ENCODE data around the gene RARRES1. TPM values are rescaled to one million over a fixed set of nuclear protein-coding genes. Genes with fewer than 3 reads are reported as not detected.
A peak's percentile ranks its signal among the peaks of the same experiment; 100 is the strongest.

Gene RARRES1
- total and polyA plus RNA-seq, 2 experiments from 2014 or later = 36.9 to 73.1 TPM

DNA sequence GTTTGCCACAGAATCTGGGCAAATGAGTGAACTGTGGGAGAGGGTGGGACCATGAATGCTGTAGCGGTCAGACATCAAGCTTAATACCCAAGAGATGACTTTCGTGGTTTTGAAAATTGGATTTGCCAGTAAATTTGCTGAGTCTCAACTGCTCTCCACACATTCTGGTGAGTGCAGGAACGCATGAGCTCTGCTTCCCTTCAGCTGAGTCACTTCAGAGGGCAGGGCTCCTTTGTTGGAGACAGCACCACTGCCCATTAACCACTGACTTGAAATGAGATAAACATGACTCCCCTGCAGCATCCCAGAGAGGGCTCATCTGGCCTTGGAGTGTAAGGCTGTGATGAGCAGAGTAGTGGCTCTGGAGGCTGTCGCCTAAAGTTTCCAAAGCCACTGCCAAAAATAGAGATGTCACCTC lies 22.6 kb downstream of the RARRES1 start:
- H3K4me2 ChIP-seq = no peak overlapping the region
- 78% methylated on average over 4 of the region's 4 CpGs for WGBS (ENCODE audit: low lambda C conversion rate, missing lambda C conversion rate)

DNA sequence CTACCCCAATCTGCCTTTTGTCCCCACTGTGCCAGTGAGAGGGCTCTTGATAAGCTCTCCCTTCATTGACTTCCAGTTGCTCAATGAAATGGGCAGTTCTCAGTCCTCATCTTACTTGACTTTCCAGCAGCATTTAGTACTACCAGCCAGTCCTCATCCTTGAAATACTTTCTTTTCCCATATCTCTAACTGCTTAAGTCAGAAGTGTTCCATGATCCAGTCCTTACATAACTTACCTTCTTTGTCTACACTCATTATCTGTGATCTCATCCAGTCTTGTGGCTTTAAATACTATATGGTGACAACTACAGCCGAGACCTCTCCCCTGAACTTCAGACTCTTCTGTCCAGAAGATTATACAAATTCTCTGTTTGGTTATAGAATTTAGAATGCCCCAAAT lies 28.7 kb downstream of the RARRES1 start:
- TF ChIP-seq, protein P1, sequence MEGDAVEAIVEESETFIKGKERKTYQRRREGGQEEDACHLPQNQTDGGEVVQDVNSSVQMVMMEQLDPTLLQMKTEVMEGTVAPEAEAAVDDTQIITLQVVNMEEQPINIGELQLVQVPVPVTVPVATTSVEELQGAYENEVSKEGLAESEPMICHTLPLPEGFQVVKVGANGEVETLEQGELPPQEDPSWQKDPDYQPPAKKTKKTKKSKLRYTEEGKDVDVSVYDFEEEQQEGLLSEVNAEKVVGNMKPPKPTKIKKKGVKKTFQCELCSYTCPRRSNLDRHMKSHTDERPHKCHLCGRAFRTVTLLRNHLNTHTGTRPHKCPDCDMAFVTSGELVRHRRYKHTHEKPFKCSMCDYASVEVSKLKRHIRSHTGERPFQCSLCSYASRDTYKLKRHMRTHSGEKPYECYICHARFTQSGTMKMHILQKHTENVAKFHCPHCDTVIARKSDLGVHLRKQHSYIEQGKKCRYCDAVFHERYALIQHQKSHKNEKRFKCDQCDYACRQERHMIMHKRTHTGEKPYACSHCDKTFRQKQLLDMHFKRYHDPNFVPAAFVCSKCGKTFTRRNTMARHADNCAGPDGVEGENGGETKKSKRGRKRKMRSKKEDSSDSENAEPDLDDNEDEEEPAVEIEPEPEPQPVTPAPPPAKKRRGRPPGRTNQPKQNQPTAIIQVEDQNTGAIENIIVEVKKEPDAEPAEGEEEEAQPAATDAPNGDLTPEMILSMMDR (IDR thresholded peaks at IDR 0.05; ENCODE audit: poor library complexity) = no peak
- TF ChIP-seq EZH2 (IDR thresholded peaks at IDR 0.05; ENCODE audit: borderline replicate concordance) (no peak), EZH2phosphoT487 (IDR thresholded peaks at IDR 0.05; ENCODE audit: low read depth, severe bottlenecking, unreplicated experiment) (no peak)
- Histone ChIP-seq H3K27ac (no peak overlapping the region), H3K9me3 (ENCODE audit: low read depth) (no peaks in the 10 kb centered on the region), H3K27me3 (no peaks in the 10 kb centered on the region), H3K79me2 (no peaks in the 10 kb centered on the region), H4K20me1 (ENCODE audit: insufficient read depth, poor library complexity, severe bottlenecking) (no peaks in the 10 kb centered on the region), H3K9me2 (replicated peaks; ENCODE audit: insufficient read depth) (no peaks in the 10 kb centered on the region), H3K36me3 (replicated peaks; ENCODE audit: insufficient read depth, low read depth) (peaks cover 4% of the 10 kb centered on the region), H3K4me2 (no peak overlapping the region), H3K4me3 (no peak overlapping the region), H3K4me1 (ENCODE audit: insufficient read depth) (no peaks in the 10 kb centered on the region), H2AFZ (no peak overlapping the region)
- 89% methylated on average over 1 of the region's 1 CpG for WGBS (ENCODE audit: low lambda C conversion rate, missing lambda C conversion rate)
- no peak for DNase-seq (ENCODE audit: low spot score)

More for the DNA sequence above, 22.6 kb downstream of the RARRES1 start:
- no peak for DNase-seq (ENCODE audit: low spot score)
- Histone ChIP-seq H3K36me3 (replicated peaks; ENCODE audit: insufficient read depth, low read depth) (peaks cover 4% of the 10 kb centered on the region), H3K27me3 (no peaks in the 10 kb centered on the region), H3K4me3 (no peak overlapping the region), H3K4me1 (ENCODE audit: insufficient read depth) (no peaks in the 10 kb centered on the region), H3K9me3 (ENCODE audit: low read depth) (no peaks in the 10 kb centered on the region), H3K79me2 (no peaks in the 10 kb centered on the region), H3K27ac (peak overlapping the region; percentile 53), H4K20me1 (ENCODE audit: insufficient read depth, poor library complexity, severe bottlenecking) (no peaks in the 10 kb centered on the region), H2AFZ (no peak overlapping the region), H3K9me2 (replicated peaks; ENCODE audit: insufficient read depth) (no peaks in the 10 kb centered on the region)
- no peak for TF ChIP-seq EZH2phosphoT487 (IDR thresholded peaks at IDR 0.05; ENCODE audit: low read depth, severe bottlenecking, unreplicated experiment)

DNA sequence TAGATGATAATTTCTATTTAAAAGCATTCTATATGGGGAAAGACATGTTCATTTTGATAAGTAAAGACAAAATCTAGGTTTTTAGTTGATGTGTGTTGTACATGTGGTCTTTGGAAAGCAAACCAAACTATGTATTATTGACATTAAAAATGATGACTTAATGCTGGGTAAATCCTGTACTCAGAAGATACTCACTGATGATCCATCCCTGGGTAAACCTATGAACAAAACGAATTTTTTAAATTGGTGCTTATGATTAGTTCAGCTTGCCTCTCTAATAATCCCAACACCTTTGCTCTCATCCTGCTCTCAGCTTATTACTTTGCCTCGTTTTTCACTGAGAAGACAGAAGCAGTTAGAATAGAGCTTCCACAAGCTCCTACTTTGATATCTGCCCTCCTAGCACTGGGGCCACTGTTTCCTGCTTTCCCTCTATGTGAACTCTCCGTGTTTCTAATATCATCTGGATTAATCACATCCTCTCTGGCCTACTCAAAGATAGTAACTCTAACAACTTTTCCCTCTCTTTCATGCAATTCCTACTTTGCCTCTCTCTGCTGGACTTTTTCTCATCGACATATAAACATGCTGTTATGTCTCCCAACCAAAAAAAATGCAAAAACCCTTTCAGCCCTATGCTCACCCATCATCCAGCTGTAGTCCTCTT lies 29.3 kb downstream of the RARRES1 start:
- no peaks in the 10 kb centered on the region for H3K9me3 ChIP-seq (ENCODE audit: low read depth)
- no peaks in the 10 kb centered on the region for H4K20me1 ChIP-seq (ENCODE audit: insufficient read depth, poor library complexity, severe bottlenecking)
- no peak overlapping the region for H3K4me2 ChIP-seq
- no peaks in the 10 kb centered on the region for H3K9me2 ChIP-seq (replicated peaks; ENCODE audit: insufficient read depth)
- no peaks in the 10 kb centered on the region for H3K36me3 ChIP-seq (replicated peaks; ENCODE audit: insufficient read depth, low read depth)
- no peak overlapping the region for H2AFZ ChIP-seq
- no peak overlapping the region for H3K27ac ChIP-seq
- TF ChIP-seq EZH2phosphoT487 (IDR thresholded peaks at IDR 0.05; ENCODE audit: low read depth, severe bottlenecking, unreplicated experiment) (no peak), EZH2 (IDR thresholded peaks at IDR 0.05; ENCODE audit: borderline replicate concordance) (no peak)
- TF ChIP-seq, protein P1 (IDR thresholded peaks at IDR 0.05; ENCODE audit: poor library complexity) = no peak
- H3K79me2 ChIP-seq = no peaks in the 10 kb centered on the region
- no peaks in the 10 kb centered on the region for H3K4me1 ChIP-seq (ENCODE audit: insufficient read depth)
- 91% methylated on average over 4 of the region's 4 CpGs for WGBS (ENCODE audit: low lambda C conversion rate, missing lambda C conversion rate)
- H3K4me3 ChIP-seq = no peak overlapping the region
- H3K27me3 ChIP-seq = no peaks in the 10 kb centered on the region
- no peak for DNase-seq (ENCODE audit: low spot score)

DNA sequence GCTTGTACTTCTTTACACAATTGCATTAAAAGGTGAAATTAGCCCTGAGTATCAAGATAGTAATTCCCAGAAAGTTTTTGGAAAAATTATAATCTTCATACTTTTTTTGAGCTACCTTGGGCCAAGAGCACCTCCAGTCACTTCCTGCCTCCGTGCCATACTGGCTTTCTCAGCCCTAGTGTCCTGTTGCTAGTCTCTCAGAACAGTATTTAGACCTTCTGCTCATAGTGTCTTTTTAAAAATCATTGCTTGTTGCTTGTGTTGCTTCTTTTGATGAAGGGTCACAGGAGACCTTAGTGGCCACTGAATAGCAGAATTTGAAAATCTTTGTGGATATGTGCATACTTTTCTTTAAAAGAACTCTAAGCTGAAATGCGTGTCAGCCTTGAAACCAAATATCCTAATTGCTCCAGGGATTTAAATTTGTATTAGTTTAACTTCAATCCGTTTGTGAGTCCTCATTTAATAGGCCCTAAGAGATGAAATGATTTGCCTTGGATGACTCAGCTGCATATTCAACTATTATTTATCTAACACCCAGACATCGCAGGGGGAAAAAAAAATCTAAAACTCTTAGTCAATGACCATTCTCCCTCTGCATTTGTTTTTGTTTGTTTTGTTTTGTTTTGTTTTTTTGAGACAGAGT lies 30.7 kb downstream of the RARRES1 start:
- Histone ChIP-seq H4K20me1 (ENCODE audit: insufficient read depth, poor library complexity, severe bottlenecking) (no peaks in the 10 kb centered on the region), H3K4me2 (no peak overlapping the region), H3K9me3 (ENCODE audit: low read depth) (no peaks in the 10 kb centered on the region), H3K9me2 (replicated peaks; ENCODE audit: insufficient read depth) (no peaks in the 10 kb centered on the region), H3K27ac (no peak overlapping the region), H3K36me3 (replicated peaks; ENCODE audit: insufficient read depth, low read depth) (no peaks in the 10 kb centered on the region), H3K4me3 (no peak overlapping the region), H2AFZ (no peak overlapping the region), H3K27me3 (no peaks in the 10 kb centered on the region), H3K79me2 (no peaks in the 10 kb centered on the region), H3K4me1 (ENCODE audit: insufficient read depth) (no peaks in the 10 kb centered on the region)
- no peak for DNase-seq (ENCODE audit: low spot score)
- WGBS (ENCODE audit: low lambda C conversion rate, missing lambda C conversion rate) = 82% methylated on average over 4 of the region's 4 CpGs
- TF ChIP-seq, protein P1 (IDR thresholded peaks at IDR 0.05; ENCODE audit: poor library complexity) = no peak
- TF ChIP-seq EZH2phosphoT487 (IDR thresholded peaks at IDR 0.05; ENCODE audit: low read depth, severe bottlenecking, unreplicated experiment) (no peak), EZH2 (IDR thresholded peaks at IDR 0.05; ENCODE audit: borderline replicate concordance) (no peak)

Data from hepatocyte (in vitro differentiated cells).